Posterior cingulate gyrus (tissue), 11 donors: Measurements from ENCODE around the gene SPATA13.
"Not testable (repeated sequence)": the region's sequence is repeated elsewhere in the genome, so short reads cannot be mapped to it uniquely, and the experiment has no call there.

Experiments used
- DNase-seq, 10 donors: peaks; one replicate each; pipeline versions ENCODE4 v3.0.0 to v3.0.0-alpha.2; 2020 to 2021; ENCODE audit warnings: mixed read lengths in 3 of 10
- intact Hi-C: fragments of 100-400 bp; cut with DNase I; formaldehyde crosslinking; loops from one replicate; pipeline ENCODE4 v1.15.1; 2023

SPATA13 gene

DNA sequence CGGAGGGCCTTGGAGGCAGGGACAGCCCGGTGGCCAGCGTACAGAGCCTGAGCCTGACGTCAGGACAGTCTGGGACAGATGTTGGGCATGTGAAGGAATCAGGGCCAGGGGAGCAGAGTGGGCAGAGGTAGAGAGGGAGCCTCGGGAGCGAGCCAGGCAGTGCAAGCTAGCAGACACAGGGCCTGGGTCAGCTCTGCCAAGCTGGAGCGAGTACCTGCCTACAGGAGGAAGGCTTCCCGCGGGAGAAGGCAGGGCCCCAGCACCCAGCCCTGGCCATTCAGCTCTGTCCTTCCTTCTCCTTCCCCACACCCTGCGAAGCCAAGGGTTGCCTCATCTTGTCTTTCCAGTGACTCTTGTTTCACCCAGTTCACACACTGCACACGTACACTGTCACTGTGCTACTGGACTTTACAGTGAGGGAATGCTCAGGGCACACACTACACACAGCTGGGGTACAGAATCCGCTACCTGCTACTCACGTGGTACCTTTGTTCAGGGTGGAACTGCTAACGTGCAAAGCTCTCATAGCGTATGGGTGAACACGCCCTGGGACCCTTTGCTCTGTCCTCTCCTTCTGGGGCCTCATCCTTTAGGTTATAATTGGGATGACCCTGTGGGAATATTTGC lies 139.1 kb downstream of the SPATA13 start:
- no peak for DNase-seq
- intact Hi-C loops, result no loop called here

DNA sequence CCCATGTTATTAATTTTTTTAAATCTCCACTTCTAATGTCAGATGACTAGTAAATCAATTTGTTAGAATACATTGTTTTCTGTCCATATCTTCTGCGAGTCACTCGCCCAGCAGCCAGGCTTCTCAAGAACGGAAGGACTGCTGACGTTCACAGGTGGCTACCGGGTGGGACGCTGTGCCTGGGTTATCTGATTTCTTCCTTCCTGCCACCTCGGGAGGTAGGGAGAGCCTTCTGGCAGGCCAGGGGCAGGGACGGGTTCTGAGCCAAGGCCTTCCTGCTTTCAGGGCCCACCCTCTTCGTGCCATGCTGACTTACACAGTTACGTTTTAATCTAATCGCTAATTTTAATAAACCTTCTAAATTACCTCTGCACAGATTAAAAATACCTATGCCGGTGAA lies 140.9 kb downstream of the SPATA13 start:
- DNase-seq, result peak in 1 of 10 donors; percentile 55
- intact Hi-C loops, result no loop called here

DNA sequence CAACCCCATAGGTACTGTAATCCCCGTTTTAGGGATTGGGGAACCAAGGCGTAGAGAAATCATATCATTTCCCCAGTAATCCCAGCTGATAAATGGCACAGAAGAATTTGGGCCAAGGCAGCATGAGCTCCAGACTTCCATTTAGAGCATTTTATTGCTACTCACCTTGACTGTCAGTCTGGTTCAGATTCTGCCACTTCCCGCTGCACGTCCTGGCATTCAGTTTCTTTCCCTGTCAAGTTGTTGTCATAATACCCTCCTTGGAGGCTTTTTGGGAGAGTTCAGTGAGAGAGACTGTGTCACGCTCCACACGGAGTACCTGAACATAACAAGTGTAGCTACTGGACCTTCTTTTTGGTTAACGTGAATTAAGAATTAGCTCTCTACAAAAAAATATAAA lies 141.4 kb downstream of the SPATA13 start:
- no peak for DNase-seq
- intact Hi-C loops, result no loop called here

DNA sequence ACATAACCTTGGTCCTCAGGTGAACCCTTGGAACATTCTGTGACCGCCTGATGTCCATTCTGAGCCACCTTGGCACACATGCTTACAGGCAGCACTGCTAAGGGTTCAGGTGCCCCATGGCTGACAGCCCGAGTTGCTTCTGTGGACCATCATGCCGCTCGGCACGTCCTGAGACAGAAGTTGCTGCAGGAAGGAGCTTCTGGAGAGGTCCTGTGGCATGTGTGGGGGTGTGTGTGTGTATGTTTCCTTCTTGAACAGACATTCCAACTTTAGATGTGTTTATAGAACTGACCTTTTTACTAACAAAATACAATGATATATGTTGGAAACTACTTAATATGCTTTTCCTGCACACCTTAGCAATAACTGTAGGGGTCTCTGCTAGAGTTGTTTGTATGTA lies 144.1 kb downstream of the SPATA13 start:
- intact Hi-C loops, result no loop called here
- no peak for DNase-seq

- no peak for DNase-seq
- intact Hi-C loops, result no loop called here
These were observed 146.1 kb downstream of the SPATA13 start for GRCh38 chr13:24306632-24307031.

GRCh38 chr13:24307211-24308067 lies 146.9 kb downstream of the SPATA13 start:
- intact Hi-C loops, result no loop called here
- DNase-seq, result no peak

- DNase-seq, result no peak
- intact Hi-C loops, result no loop called here
These were observed 147.5 kb downstream of the SPATA13 start for GRCh38 chr13:24308068-24308445.

- intact Hi-C loops, result no loop called here
- no peak for DNase-seq
These were observed 148.0 kb downstream of the SPATA13 start for GRCh38 chr13:24308488-24309020.

- intact Hi-C loops, DNase-seq: not testable (repeated sequence)
These were observed 148.8 kb downstream of the SPATA13 start, which contains the start of gene C1QTNF9 for GRCh38 chr13:24309300-24309699. Gene C1QTNF9 (plus strand): TSS chr13:24309580. CDS start chr13:24316004, 6,424 bp downstream.

DNA sequence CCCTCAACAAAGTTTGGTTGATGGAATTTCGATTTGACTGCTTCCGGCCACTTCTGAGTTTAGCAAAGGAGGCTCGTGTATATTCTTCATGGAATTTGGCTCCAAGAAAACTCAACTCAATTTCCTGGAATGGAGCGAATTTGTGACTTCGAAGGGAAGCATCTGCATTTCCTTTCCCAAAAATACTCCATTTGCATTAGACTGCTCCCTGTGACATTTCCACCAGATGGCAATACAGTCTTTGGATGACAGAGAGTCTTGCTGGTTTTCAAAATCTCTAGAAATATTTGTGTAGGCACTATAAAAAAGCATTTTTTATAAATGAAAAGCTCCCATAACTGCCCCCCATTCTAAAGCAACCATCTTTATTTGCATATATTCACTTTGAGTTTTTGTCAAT lies 152.9 kb downstream of the SPATA13 start:
- DNase-seq, result no peak
- intact Hi-C loops, result no loop called here

DNA sequence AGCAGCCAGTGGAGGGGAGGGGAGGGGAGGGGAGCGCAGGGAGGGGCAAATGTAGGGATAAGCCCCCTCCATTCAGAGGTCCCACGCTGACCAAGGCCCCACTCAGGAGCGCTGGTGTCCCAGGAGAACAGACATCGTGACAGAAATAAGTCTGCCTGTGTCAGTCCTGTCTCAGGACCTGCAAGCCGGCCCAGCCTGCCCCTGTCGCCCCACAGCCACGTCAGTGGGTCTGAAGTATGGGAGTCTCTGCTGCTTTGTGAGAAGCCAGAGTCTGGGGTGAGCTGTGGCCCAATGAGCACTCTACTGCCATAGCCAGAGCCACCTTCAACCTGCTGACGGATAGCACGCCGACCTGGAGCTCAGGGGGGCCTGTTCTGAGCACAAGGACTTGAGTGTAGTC lies 157.3 kb downstream of the SPATA13 start:
- intact Hi-C loops, DNase-seq: not testable (repeated sequence)

DNA sequence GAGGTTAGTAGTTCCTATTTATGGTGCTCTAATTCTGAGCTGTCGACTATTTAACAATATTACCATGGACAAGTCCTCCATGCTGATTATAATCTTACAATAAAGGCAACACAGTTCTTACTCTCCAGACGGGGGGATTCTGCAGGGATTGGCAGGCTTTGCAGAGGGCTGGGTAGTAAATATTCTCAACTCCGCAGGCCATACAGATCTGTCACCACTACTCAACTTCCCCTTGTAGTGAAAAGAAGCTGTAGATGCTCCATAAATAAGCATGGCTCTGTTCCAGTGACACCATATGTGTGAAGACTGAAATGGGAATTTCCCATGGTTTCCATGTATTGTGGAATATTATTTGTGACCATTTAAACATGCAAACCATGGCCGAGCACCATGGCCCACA lies 158.4 kb downstream of the SPATA13 start:
- intact Hi-C loops, DNase-seq: not testable (repeated sequence)

DNA sequence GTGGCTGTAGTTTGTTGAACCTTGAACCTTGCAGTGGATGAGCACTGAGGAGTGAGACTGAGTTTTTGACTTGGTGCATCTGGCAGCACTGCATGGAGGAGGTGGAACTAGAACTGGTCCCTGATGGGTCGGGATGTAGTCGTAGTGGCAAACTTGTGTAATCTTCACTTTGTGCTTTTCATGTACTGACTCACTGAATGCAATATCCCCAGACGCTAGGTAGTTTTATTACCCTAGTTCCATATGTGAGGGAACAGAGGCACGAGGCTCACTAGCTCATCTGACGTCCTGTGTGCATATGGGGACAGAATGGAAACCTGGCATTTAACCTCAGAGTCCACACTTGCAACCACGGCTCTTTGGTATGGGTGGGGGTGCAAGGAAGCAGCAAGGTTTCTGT lies 159.1 kb downstream of the SPATA13 start:
- not testable (repeated sequence) for DNase-seq
- intact Hi-C loops, result loop anchor here (10.0 kb wide), 1 partner anchor 235 kb away; no protein-coding TSS in a partner anchor

DNA sequence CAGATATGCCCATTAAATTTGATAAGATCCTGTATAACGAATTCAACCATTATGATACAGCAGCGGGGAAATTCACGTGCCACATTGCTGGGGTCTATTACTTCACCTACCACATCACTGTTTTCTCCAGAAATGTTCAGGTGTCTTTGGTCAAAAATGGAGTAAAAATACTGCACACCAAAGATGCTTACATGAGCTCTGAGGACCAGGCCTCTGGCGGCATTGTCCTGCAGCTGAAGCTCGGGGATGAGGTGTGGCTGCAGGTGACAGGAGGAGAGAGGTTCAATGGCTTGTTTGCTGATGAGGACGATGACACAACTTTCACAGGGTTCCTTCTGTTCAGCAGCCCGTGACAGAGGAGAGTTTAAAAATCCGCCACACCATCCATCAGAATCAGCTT lies 160.9 kb downstream of the SPATA13 start:
- DNase-seq, result not testable (repeated sequence)
- intact Hi-C loops, result loop anchor here (10.0 kb wide), 1 partner anchor 233 kb away; no protein-coding TSS in a partner anchor

DNA sequence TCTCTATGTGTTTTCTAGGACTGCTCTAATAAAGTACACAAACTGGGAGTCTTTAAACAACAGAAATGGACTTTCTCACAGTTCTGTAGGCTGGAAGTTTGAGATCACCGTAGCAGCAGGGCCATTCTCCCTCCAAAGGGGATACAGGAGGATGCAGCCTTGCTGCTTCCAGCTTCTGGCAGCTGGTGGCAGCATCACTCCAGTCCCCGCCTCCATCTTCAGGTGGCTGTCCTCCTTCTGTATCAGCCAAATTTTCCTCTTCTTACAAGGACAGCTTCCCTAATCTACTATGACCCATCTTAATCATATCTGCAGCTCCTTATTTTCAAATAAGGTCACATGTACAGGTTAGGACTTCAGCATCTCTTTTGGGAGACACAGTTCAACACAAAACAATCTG lies 161.9 kb downstream of the SPATA13 start:
- intact Hi-C loops, result loop anchor here (10.0 kb wide), 1 partner anchor 232 kb away; no protein-coding TSS in a partner anchor
- DNase-seq, result not testable (repeated sequence)

GRCh38 chr13:24323036-24323738 lies 162.7 kb downstream of the SPATA13 start:
- intact Hi-C loops, result loop anchor here (10.0 kb wide), 1 partner anchor 232 kb away; no protein-coding TSS in a partner anchor
- no peak for DNase-seq

DNA sequence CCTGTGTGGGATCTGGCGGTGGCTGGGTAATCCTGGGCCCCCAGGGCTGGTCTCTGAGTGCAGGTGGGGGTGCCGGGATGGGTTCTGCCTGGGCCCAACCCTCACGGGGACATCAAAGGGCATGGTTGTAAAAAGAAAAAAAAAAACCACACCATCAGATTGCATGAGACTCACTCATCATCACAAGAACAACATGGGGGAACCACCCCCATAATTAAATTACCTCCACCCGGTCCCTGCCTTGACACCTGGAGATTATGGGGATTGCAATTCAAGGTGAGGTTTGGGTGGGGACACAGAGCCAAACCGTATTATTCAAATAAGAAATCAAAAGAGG lies 163.2 kb downstream of the SPATA13 start:
- no peak for DNase-seq
- intact Hi-C loops, result loop anchor here (10.0 kb wide), 1 partner anchor 231 kb away; no protein-coding TSS in a partner anchor

GRCh38 chr13:24327598-24327997 lies 167.1 kb downstream of the SPATA13 start:
- DNase-seq, result peak in 1 of 10 donors; percentile 77
- intact Hi-C loops, result loop anchor here (10.0 kb wide), 1 partner anchor 227 kb away; no protein-coding TSS in a partner anchor

- DNase-seq, result peak in 1 of 10 donors; percentile 70
These were observed 167.6 kb downstream of the SPATA13 start for GRCh38 chr13:24328145-24328544.

DNA sequence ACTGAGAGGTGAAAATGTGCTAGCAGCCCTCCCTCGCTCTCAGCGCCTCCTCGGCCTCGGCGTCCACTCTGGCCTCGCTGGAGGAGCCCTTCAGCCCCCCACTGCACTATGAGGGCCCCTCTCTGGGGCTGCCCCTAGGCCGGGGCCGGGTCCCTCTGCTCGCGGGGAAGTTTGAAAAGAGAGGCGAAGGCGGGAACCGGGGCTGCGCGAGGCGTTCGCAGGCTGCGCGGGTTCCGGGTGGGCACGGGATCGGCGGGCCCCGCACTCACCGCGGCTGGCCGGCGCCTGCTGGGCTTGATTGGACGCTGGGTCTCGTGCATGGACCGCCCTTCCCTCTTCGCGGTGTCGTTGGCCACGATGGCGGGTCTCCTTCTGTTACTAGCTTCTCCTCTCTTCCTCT lies 178.2 kb downstream of the SPATA13 start:
- DNase-seq, result no peak
- intact Hi-C loops, result no loop called here

More at GRCh38 chr13:24328145-24328544, 167.6 kb downstream of the SPATA13 start:
- intact Hi-C loops, result loop anchor here (10.0 kb wide), 1 partner anchor 227 kb away; no protein-coding TSS in a partner anchor
